GM23338 (cell line): Measurements from ENCODE around the gene TNFRSF19.

Source experiments
- EZH2 ChIP-seq: fragments of 200-600 bp; sonication (generic); IDR thresholded peaks from one replicate; pipeline ENCODE4 v1.8.0; 2017; ENCODE audit warnings: antibody characterized with exemption, mild to moderate bottlenecking, low read depth; ENCODE audit not compliant: unreplicated experiment
- EZH2phosphoT487 ChIP-seq: fragments of 200-600 bp; sonication (generic); IDR thresholded peaks from one replicate; pipeline ENCODE4 v1.8.1; 2018; ENCODE audit warnings: antibody characterized with exemption; ENCODE audit not compliant: unreplicated experiment
- JUNB ChIP-seq: IDR thresholded peaks from one replicate; pipeline ENCODE4 v1.6.1; 2016; ENCODE audit warnings: antibody characterized with exemption; ENCODE audit not compliant: unreplicated experiment
- NANOG ChIP-seq: IDR thresholded peaks from 2 replicates; pipeline ENCODE4 v1.6.1; 2016; ENCODE audit warnings: antibody characterized with exemption, borderline replicate concordance
- POLR2AphosphoS5 ChIP-seq: IDR thresholded peaks from 2 replicates; pipeline ENCODE4 v1.6.1; 2016; ENCODE audit warnings: antibody characterized with exemption, low read depth
- TF ChIP-seq, protein P1 (sequence below), 2 experiments: fragments of 200-600 bp in 1 of 2; sonication (generic) in 1 of 2; conservative IDR thresholded peaks; 2 replicates each; pipeline versions ENCODE4 v1.5.1 to v1.6.1; 2016 to 2017; ENCODE audit warnings: antibody characterized with exemption in 2 of 2, low read depth in 2 of 2, mild to moderate bottlenecking in 2 of 2, moderate library complexity in 1 of 2
- TF ChIP-seq, protein P2 (sequence below): IDR thresholded peaks from one replicate; pipeline ENCODE4 v1.6.1; 2018; ENCODE audit warnings: antibody characterized with exemption; ENCODE audit not compliant: unreplicated experiment
- TF ChIP-seq, protein P3 (sequence below): IDR thresholded peaks from 2 replicates; pipeline ENCODE4 v1.6.1; 2016; ENCODE audit warnings: antibody characterized with exemption

DNA sequence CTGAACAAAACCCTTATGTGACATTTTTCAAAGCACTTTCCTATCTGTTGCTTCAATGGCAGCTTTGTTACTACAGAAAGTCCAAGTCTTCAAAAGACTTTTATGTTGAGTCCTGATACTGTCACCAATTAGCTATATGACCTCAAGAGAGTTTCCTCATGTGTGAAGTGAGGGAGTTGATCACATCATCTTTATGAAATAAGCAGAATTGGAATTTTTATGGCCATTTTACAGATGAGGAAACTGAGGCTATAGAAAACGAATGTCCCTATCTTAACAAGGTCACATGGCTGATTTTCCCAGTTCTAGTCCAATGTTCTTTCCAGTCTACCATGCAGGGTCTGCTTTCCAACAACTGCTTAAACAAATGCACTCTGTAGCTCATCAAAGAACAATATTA lies 2.6 kb downstream of the TNFRSF19 start:
- TF ChIP-seq, protein P1, sequence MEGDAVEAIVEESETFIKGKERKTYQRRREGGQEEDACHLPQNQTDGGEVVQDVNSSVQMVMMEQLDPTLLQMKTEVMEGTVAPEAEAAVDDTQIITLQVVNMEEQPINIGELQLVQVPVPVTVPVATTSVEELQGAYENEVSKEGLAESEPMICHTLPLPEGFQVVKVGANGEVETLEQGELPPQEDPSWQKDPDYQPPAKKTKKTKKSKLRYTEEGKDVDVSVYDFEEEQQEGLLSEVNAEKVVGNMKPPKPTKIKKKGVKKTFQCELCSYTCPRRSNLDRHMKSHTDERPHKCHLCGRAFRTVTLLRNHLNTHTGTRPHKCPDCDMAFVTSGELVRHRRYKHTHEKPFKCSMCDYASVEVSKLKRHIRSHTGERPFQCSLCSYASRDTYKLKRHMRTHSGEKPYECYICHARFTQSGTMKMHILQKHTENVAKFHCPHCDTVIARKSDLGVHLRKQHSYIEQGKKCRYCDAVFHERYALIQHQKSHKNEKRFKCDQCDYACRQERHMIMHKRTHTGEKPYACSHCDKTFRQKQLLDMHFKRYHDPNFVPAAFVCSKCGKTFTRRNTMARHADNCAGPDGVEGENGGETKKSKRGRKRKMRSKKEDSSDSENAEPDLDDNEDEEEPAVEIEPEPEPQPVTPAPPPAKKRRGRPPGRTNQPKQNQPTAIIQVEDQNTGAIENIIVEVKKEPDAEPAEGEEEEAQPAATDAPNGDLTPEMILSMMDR (conservative IDR thresholded peaks at IDR 0.05; ENCODE audit: low read depth in 2 of 2): no peak
- TF ChIP-seq, protein P2, sequence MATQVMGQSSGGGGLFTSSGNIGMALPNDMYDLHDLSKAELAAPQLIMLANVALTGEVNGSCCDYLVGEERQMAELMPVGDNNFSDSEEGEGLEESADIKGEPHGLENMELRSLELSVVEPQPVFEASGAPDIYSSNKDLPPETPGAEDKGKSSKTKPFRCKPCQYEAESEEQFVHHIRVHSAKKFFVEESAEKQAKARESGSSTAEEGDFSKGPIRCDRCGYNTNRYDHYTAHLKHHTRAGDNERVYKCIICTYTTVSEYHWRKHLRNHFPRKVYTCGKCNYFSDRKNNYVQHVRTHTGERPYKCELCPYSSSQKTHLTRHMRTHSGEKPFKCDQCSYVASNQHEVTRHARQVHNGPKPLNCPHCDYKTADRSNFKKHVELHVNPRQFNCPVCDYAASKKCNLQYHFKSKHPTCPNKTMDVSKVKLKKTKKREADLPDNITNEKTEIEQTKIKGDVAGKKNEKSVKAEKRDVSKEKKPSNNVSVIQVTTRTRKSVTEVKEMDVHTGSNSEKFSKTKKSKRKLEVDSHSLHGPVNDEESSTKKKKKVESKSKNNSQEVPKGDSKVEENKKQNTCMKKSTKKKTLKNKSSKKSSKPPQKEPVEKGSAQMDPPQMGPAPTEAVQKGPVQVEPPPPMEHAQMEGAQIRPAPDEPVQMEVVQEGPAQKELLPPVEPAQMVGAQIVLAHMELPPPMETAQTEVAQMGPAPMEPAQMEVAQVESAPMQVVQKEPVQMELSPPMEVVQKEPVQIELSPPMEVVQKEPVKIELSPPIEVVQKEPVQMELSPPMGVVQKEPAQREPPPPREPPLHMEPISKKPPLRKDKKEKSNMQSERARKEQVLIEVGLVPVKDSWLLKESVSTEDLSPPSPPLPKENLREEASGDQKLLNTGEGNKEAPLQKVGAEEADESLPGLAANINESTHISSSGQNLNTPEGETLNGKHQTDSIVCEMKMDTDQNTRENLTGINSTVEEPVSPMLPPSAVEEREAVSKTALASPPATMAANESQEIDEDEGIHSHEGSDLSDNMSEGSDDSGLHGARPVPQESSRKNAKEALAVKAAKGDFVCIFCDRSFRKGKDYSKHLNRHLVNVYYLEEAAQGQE: no peak
- no peak for TF ChIP-seq EZH2phosphoT487
- no peak for TF ChIP-seq EZH2
- no peak for TF ChIP-seq NANOG
- TF ChIP-seq POLR2AphosphoS5: no peak
- TF ChIP-seq, protein P3, sequence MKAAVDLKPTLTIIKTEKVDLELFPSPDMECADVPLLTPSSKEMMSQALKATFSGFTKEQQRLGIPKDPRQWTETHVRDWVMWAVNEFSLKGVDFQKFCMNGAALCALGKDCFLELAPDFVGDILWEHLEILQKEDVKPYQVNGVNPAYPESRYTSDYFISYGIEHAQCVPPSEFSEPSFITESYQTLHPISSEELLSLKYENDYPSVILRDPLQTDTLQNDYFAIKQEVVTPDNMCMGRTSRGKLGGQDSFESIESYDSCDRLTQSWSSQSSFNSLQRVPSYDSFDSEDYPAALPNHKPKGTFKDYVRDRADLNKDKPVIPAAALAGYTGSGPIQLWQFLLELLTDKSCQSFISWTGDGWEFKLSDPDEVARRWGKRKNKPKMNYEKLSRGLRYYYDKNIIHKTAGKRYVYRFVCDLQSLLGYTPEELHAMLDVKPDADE: no peak
- no peak for TF ChIP-seq JUNB
